GM12878 (cell line): ENCODE data around the gene GRM1. TPM values are rescaled to one million over a fixed set of nuclear protein-coding genes. Genes with fewer than 3 reads are reported as not detected.

Experiments used
- ATAC-seq: fragments of 200-7000 bp; cut with Tn5 transposase; 3 replicates; pipeline ENCODE4 v1.9.1; 2020; ENCODE audit warnings: mild to moderate bottlenecking, moderate library complexity
- BruUV-seq: library from RNA; stranded (reverse); fragments of 400-500 nt; replicated peaks from 2 replicates; lab custom pipeline; 2021; lab: Mats Ljungman, UMichigan
- CTCF ChIA-PET: fragments of 300-600 bp; sonication (Branson Sonifier 250); formaldehyde crosslinking; extraction: SDS; loops from one replicate; lab custom pipeline; 2021; ENCODE audit warnings: inconsistent platforms; lab: Yijun Ruan, JAX
- POLR2A ChIA-PET: fragments of 350-600 bp; formaldehyde crosslinking; extraction: SDS; loops from one replicate; lab custom pipeline; 2021; ENCODE audit warnings: inconsistent platforms; lab: Charles Lee
- RAD21 ChIA-PET: fragments of 300-600 bp; sonication (Branson Sonifier 250); formaldehyde crosslinking; loops from one replicate; lab custom pipeline; 2023; ENCODE audit warnings: antibody characterized with exemption; ENCODE audit not compliant: unreplicated experiment; lab: Charles Lee
- SMC1A ChIA-PET: fragments of 300-600 bp; sonication (Branson Sonifier 250); formaldehyde crosslinking; loops from one replicate; lab custom pipeline; 2023; ENCODE audit not compliant: unreplicated experiment, uncharacterized antibody; lab: Charles Lee
- DNase-seq: peaks from one replicate; pipeline ENCODE4 v3.0.0-alpha.2; 2011; ENCODE audit warnings: low read depth, low spot score
- FAIRE-seq: peaks from 3 replicates; lab custom pipeline; 2011; peaks lifted over from hg19 to GRCh38; lab: Jason Lieb, UNC
- H2AFZ ChIP-seq: 2 replicates; pipeline ENCODE4 v1.6.0; 2011; ENCODE audit warnings: low read depth, low read length, control low read depth; ENCODE audit not compliant: control insufficient read depth
- H3K27ac ChIP-seq: 2 replicates; pipeline ENCODE4 v1.5.1; 2011; ENCODE audit warnings: control low read depth; ENCODE audit not compliant: control insufficient read depth, insufficient read depth
- H3K27me3 ChIP-seq, 2 experiments: replicated peaks in 1 of 2; 2 replicates each; pipeline versions ENCODE4 v1.6.0 to v1.6.1; 2011; ENCODE audit warnings: low read length in 1 of 2; ENCODE audit not compliant: control insufficient read depth in 2 of 2, insufficient read depth in 2 of 2
- H3K36me3 ChIP-seq, 2 experiments: 2 replicates each; pipeline ENCODE4 v1.5.1; 2011; ENCODE audit warnings: low read length in 1 of 2; ENCODE audit not compliant: control insufficient read depth in 2 of 2, insufficient read depth in 2 of 2
- H3K4me1 ChIP-seq: 2 replicates; pipeline ENCODE4 v1.6.1; 2011; ENCODE audit warnings: mild to moderate bottlenecking, low read length, moderate library complexity, mixed read lengths; ENCODE audit not compliant: control insufficient read depth, insufficient read depth
- H3K4me2 ChIP-seq: 2 replicates; pipeline ENCODE4 v1.6.0; 2011; ENCODE audit warnings: control low read depth; ENCODE audit not compliant: control insufficient read depth, insufficient read depth
- H3K4me3 ChIP-seq: fragments of 200-600 bp; sonication (generic); 2 replicates; pipeline ENCODE4 v1.5.1; 2016
- H3K79me2 ChIP-seq: 2 replicates; pipeline ENCODE4 v1.6.0; 2011; ENCODE audit warnings: low read length; ENCODE audit not compliant: control insufficient read depth, insufficient read depth
- H3K9ac ChIP-seq: 2 replicates; pipeline ENCODE4 v1.8.0; 2011; ENCODE audit warnings: low read length, control low read depth, mixed read lengths; ENCODE audit not compliant: control insufficient read depth, insufficient read depth
- H3K9me3 ChIP-seq: replicated peaks from 3 replicates; pipeline ENCODE4 v1.5.1; 2011; ENCODE audit warnings: mild to moderate bottlenecking, low read length; ENCODE audit not compliant: control insufficient read depth, insufficient read depth
- H4K20me1 ChIP-seq: 2 replicates; pipeline ENCODE4 v1.6.0; 2011; ENCODE audit not compliant: control insufficient read depth, insufficient read depth
- IKZF1 ChIP-seq: fragments of 450-650 bp; conservative IDR thresholded peaks from 2 replicates; pipeline ENCODE4 v1.6.1; 2017; ENCODE audit warnings: antibody characterized with exemption, mild to moderate bottlenecking
- NFYB ChIP-seq: IDR thresholded peaks from 2 replicates; pipeline ENCODE4 v1.6.1; 2011; ENCODE audit warnings: low read depth, mild to moderate bottlenecking, low read length, improper control_type of control experiment, moderate library complexity; ENCODE audit not compliant: insufficient read depth
- RAD51 ChIP-seq: fragments of 450-650 bp; IDR thresholded peaks from 2 replicates; pipeline ENCODE4 v1.6.1; 2016; ENCODE audit warnings: moderate library complexity, mild to moderate bottlenecking, inconsistent platforms
- SIX5 ChIP-seq: IDR thresholded peaks from 2 replicates; pipeline ENCODE4 v1.6.1; 2011; ENCODE audit warnings: mild to moderate bottlenecking, low read depth, low read length, moderate library complexity; ENCODE audit not compliant: severe bottlenecking
- SMAD1 ChIP-seq: fragments of 450-650 bp; IDR thresholded peaks from 2 replicates; pipeline ENCODE4 v1.6.1; 2018; ENCODE audit warnings: mild to moderate bottlenecking, low read depth; ENCODE audit not compliant: partially characterized antibody
- SP1 ChIP-seq: IDR thresholded peaks from one replicate; pipeline ENCODE4 v1.6.1; 2011; ENCODE audit warnings: low read depth, low read length
- TARDBP ChIP-seq: IDR thresholded peaks from 2 replicates; pipeline ENCODE4 v1.6.1; 2016; ENCODE audit warnings: borderline replicate concordance
- TCF3 ChIP-seq: IDR thresholded peaks from 2 replicates; pipeline ENCODE4 v1.6.1; 2012; ENCODE audit warnings: low read depth, mild to moderate bottlenecking, low read length, borderline replicate concordance; ENCODE audit not compliant: insufficient read depth
- WRNIP1 ChIP-seq: IDR thresholded peaks from 2 replicates; pipeline ENCODE4 v1.6.1; 2011; ENCODE audit warnings: low read depth, low read length, improper control_type of control experiment, borderline replicate concordance
- WGBS: methylation state at CpG from one replicate; pipeline ENCODE4 v1.1.6; 2016; ENCODE audit warnings: low lambda C conversion rate; ENCODE audit not compliant: insufficient replicate concordance, insufficient coverage; ENCODE audit errors: missing lambda C conversion rate; 5-methylcytosine and 5-hydroxymethylcytosine counted together
- in situ Hi-C: fragments of 300-500 bp; cut with MboI; formaldehyde crosslinking; loops from 9 replicates; pipeline ENCODE4 v1.14.3; 2018; ENCODE audit warnings: mixed read lengths
- intact Hi-C: fragments of 100-400 bp; cut with micrococcal nuclease; formaldehyde crosslinking; loops from one replicate; pipeline ENCODE4 v1.14.2; 2022; ENCODE audit not compliant: unreplicated experiment
- polyA plus RNA-seq, 11 experiments: library from polyadenylated mRNA; depleted of rRNA in 4 of 11; unstranded in 6 of 11; stranded (reverse) in 5 of 11; fragments of >200 nt; fragmentation: Nextera tagmentation in 4 of 11; fragmentation: Illumina TruSeq in 1 of 11; extraction: Ambion mirVana in 4 of 11; extraction: Trizol in 1 of 11; gene quantifications; 1 replicate in 1 of 11; 2 replicates in 10 of 11; pipeline versions ENCODE4 v1.2.1 to v1.2.3, GENCODE V29; 2011 to 2016; ENCODE audit warnings: inconsistent platforms in 2 of 11, missing spikeins in 2 of 11, low read depth in 1 of 11
- total RNA-seq, 4 experiments: library from RNA; depleted of rRNA in 3 of 4; stranded (reverse); fragments of >200 nt in 3 of 4; fragmentation: Illumina TruSeq in 1 of 4; extraction: Trizol in 1 of 4; gene quantifications; 2 replicates each; pipeline versions ENCODE4 v1.2.1 to v1.2.3, GENCODE V29; 2013 to 2021
- TF ChIP-seq, protein P1 (sequence below): IDR thresholded peaks from 2 replicates; pipeline ENCODE4 v1.6.1; 2011; ENCODE audit warnings: low read depth, mild to moderate bottlenecking, low read length, moderate library complexity, borderline replicate concordance; ENCODE audit errors: extremely low read depth

The GRM1 gene
- total and polyA plus RNA-seq, 10 of the 15 experiments (the other 5 are each of a cell fraction or from before 2014, with no cell fraction given), result 0.04 TPM; not detected in 9

DNA sequence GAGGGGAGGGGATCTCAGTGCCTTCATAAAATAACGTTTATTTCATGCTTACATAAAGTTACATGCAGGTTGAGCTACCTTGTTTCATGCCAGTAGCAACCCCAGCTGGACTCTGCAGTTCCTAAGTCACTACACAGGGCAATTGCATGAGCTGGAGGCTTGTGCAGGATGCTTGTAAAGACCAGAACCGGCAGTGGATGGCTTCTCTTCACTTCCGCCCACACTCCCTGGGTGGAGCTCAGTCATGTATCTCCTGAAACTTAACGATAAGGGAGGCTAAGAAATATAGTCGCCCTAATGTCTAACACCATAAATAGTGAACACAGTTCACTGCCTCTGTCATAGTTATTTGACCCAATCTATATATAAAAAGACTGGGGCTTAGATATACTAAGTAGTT is 415.3 kb downstream of the GRM1 start:
- no peak overlapping the region for H3K27ac ChIP-seq
- ChIA-PET SMC1A (no interaction called here), POLR2A (no interaction called here), RAD21 (no interaction called here), CTCF (interaction anchor here (1.2 kb wide), 1 partner anchor 11 kb away, joined by 5 read pairs; no protein-coding TSS in a partner anchor)
- ATAC-seq (peak; percentile 27; the same call in 1 of the 3 replicates), DNase-seq (no peak), FAIRE-seq (no peak)
- no peak for TF ChIP-seq RAD51
- TF ChIP-seq, protein P1, sequence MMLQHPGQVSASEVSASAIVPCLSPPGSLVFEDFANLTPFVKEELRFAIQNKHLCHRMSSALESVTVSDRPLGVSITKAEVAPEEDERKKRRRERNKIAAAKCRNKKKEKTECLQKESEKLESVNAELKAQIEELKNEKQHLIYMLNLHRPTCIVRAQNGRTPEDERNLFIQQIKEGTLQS, result no peak
- TF ChIP-seq TARDBP, result no peak
- no peak for TF ChIP-seq IKZF1
- no peak for TF ChIP-seq NFYB
- no peak for TF ChIP-seq SP1
- TF ChIP-seq SIX5, result no peak
- no peak for TF ChIP-seq TCF3
- no peak for TF ChIP-seq SMAD1
- no peak for TF ChIP-seq WRNIP1
- no peak overlapping the region for H3K4me2 ChIP-seq
- no peak overlapping the region for H3K4me3 ChIP-seq
- WGBS, result 28% methylated on average over 5 of the region's 5 CpGs
- in situ Hi-C loops (no loop called here), intact Hi-C loops (no loop called here)
- H3K36me3 ChIP-seq, result no peaks in the 10 kb centered on the region
- H3K4me1 ChIP-seq, result no peaks in the 10 kb centered on the region
- H3K9ac ChIP-seq, result no peak overlapping the region
- no peaks in the 10 kb centered on the region for H4K20me1 ChIP-seq
- BruUV-seq, result no TSS peak
- no peaks in the 10 kb centered on the region for H3K27me3 ChIP-seq
- H3K79me2 ChIP-seq, result no peaks in the 10 kb centered on the region
- no peaks in the 10 kb centered on the region for H3K9me3 ChIP-seq
- no peak overlapping the region for H2AFZ ChIP-seq
